VCaP (cell line): Measurements from ENCODE around the gene CSNK2A1.
A peak's percentile ranks its signal among the peaks of the same experiment; 100 is the strongest.
"Not testable (repeated sequence)": the region's sequence is repeated elsewhere in the genome, so short reads cannot be mapped to it uniquely, and the experiment has no call there.

ENCODE experiments used
- H3K27ac ChIP-seq: fragments of 450-650 bp; 2 replicates; pipeline ENCODE4 v1.5.1; 2017
- TF ChIP-seq, protein P1 (sequence below): fragments of 450-650 bp; conservative IDR thresholded peaks from 2 replicates; pipeline ENCODE4 v1.5.1; 2017; ENCODE audit warnings: mild to moderate bottlenecking, moderate library complexity

The CSNK2A1 gene

DNA sequence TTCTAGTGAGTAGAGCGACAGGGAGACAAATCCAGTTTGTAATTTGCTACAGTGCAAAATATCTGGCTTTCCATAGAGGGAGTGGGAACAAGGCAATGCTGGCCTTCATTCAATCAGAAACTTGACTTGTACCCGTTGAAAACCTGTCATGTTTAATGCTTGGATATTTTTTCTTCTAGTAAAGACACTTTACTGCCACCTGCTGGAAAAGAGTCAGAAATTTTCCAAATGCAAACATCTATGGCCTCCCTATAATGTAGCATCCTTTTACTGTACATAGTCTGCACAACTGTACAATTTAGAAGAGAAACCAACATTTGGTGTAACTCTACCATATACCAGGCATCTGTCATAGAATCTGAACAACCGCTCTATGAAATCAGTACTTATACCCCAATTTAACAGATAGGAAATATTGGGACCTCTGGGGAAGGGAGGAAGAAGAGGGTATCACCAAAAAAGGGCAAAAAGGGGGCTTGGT is 64.6 kb downstream of the CSNK2A1 start:
- TF ChIP-seq, protein P1, sequence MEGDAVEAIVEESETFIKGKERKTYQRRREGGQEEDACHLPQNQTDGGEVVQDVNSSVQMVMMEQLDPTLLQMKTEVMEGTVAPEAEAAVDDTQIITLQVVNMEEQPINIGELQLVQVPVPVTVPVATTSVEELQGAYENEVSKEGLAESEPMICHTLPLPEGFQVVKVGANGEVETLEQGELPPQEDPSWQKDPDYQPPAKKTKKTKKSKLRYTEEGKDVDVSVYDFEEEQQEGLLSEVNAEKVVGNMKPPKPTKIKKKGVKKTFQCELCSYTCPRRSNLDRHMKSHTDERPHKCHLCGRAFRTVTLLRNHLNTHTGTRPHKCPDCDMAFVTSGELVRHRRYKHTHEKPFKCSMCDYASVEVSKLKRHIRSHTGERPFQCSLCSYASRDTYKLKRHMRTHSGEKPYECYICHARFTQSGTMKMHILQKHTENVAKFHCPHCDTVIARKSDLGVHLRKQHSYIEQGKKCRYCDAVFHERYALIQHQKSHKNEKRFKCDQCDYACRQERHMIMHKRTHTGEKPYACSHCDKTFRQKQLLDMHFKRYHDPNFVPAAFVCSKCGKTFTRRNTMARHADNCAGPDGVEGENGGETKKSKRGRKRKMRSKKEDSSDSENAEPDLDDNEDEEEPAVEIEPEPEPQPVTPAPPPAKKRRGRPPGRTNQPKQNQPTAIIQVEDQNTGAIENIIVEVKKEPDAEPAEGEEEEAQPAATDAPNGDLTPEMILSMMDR, result peak; percentile 78
- peak overlapping the region; percentile 79 for H3K27ac ChIP-seq

DNA sequence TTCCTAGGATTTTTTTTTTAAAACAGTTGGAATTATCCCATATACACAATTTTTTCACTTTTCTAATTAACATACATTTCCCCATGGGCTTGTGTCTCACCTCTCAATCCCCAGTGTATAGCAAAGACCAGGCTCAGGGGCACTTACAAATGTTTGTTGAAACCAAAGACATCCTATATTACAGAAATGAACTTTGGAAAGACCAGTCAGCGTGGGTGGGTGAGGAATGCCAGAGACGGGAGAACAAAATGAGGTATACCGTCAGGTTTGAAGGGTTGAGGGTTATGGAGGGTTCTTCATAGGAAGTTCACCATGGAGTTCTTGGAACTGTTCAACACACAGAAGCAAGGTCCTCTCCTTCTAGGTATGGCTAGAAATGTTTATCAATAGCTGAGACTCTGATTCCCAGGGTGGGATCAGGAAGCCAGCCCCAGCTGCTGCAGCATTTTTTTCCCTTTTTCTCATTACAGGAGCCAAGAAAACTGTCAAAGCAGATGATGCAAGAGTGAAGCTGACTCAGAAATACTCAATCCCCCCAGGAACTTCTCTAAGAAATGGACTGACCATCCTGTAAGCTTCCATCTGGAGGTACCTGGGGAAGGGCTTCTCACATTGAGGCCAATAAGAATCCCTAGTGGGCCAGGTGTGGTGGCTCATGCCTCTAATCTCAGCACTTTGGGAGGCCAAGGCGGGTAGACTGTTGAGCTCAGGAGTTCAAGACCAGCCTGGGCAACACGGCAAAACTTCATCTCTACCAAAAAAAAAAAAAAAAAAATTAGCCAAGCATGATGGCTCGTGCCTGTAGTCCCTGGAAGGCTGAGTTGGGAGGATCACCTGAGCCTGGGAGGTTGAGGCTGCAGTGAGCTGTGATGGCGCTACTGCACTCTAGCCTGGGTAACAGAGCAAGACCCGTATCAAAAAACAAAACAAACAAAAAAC is 65.3 kb downstream of the CSNK2A1 start:
- TF ChIP-seq, protein P1, result no peak
- peak overlapping the region; percentile 79 for H3K27ac ChIP-seq

DNA sequence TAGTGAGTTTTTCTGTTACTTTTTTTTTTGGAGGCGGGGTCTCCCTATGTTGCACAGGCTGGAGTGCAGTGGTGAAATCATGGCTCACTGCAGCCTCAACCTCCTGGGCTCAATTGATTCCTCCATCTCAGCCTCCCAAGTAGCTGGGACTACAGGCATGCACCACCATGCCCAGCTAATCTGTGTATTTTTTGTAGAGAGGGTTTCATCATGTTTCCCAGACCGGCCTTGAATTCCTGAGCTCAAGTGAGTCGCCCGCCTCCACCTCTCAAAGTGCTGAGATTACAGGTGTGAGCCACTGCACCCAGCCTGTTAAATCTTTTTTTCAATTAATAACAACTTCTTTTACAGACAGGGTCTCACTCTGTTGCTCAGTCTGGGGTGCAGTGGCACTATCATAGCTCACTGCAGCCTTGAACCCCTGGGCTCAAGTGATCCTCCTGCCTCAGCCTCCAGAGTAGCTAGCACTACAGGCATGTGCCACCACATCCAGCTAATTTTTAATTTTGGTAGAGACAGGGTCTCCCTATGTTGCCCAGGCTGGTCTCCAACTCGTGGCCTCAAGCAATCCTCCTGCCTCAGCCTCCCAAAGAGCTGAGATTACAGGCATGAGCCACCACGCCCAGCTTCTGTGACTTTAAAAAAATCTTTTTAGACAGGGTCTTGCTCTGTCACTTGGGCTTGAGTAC is 66.9 kb downstream of the CSNK2A1 start:
- not testable (repeated sequence) for H3K27ac ChIP-seq

DNA sequence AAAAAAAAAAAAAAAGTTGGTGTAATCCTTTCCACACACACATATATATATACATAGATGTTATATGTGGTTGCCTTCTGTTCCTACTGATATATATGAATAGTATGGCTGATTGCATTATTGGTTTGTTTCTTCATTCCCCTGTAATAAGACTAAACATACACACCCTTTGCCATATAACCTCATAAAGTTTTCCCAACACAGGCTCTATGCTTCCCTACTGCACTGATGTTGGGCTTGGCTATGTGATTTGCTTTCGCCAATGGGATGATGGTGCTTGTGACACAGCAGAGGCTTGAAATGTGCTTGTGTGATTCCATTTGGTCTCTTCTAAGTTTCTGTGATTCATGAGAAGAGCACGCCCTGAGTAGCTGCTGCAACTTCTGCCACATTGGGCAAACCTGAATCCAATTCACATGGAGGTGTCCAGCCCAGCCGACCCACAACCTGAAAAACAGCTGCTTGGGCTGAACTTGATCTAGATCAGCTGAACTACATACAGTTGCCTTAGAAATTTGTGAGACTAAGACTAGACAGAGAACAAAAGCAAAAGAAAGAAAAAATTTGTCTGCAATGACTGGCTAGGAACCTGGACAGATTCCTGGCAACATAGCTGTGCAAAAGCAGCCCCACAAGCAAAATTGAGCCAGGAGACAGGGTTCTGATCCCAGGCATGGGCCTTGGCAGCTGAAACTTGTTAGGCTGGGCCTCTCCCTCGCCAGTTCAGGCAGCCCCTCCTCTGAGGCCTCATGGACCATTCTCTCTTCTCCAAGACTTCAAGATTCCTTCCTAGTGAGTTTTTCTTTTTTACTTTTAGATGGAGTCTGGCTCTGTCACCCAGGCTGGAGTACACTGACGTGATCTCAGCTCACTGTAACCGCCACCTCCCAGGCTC is 67.9 kb downstream of the CSNK2A1 start:
- TF ChIP-seq, protein P1, result no peak
- no peak overlapping the region for H3K27ac ChIP-seq

DNA sequence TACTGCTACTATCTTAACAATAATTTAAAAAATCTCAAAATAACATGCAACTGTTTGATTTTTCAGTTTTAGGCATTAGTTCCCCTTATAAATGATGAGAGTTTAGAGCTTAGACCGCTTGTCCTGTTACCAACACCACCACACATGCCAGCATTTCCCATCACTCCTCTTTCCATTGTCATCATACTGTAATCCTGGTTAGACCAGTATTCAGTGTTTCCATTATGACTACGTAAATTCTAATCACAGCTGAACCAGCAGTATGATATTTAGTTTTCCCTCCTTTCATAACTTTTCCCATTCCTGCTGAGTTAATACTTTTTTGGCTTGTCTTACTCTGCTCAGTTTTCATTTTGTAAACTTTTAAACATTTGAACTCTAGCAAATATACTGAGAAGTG is 69.0 kb downstream of the CSNK2A1 start:
- TF ChIP-seq, protein P1, result no peak
- no peak overlapping the region for H3K27ac ChIP-seq

DNA sequence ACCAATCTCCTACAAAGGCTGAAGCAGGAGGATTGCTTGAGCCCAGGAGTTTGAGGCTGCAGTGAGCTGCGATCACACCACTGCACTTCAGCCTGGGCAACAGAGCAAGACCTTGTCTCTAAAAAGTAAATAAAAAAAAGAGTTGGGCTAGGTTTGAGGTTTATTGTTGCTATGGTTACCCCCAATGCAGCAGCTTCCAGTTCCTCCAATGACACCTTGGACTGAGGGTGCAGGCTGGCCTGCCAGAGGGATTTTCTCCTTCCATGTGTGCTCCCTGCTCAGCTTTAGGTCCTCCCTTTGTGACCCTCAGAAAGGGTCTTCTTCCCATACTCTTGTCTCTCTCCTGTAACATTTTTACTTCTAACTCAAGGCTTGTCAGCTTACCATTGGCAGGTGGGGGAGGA is 70.7 kb downstream of the CSNK2A1 start:
- TF ChIP-seq, protein P1, result no peak
- no peak overlapping the region for H3K27ac ChIP-seq

DNA sequence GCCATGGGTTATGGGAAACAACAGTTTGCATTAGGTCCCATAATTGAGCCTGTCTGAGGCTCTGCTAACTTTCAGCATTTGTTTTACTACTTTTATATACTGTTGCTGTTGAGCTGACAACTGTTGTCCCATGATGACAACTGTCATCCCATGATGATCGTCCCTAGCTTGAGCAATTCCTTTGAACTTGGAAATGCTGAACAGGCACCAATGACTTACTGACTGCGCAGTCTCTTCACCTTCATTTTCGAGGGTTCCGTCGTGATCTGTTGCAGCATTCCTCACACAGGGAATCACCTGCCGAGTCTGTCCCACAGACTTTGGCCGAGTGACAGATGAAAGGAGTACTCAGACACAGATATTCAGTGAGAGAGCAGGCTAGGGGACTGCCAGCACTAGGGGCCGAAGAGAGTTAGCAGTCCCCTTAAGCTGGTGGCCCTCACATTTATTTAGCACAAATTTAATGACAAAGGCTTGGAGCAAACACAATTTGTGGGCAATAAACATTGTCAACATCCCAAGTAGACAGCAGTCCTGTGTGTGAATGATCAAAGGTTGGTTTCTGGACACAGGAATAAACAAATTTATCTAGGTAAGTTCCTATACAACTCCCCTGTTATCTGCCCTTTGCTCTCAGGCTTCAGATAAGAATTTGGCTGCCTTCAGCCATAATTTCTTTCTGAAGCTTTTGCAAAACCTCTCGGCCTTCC is 71.3 kb downstream of the CSNK2A1 start:
- TF ChIP-seq, protein P1, result no peak
- no peak overlapping the region for H3K27ac ChIP-seq
